ENCODE measurements around the gene SDC1. TPM values are rescaled to one million over a fixed set of nuclear protein-coding genes. Genes with fewer than 3 reads are reported as not detected.
A peak's percentile ranks its signal among the peaks of the same experiment; 100 is the strongest.

SDC1 gene
- total RNA-seq, 2 donors from 2014 or later = 156 to 213 TPM

GRCh38 chr2:20178666-20179465, 46.1 kb downstream of the SDC1 start:
- Histone ChIP-seq H3K9me3 (no peaks in the 10 kb centered on the region), H3K36me3 (no peaks in the 10 kb centered on the region), H3K9ac (ENCODE audit: low read depth in 2 of 2, low read length in 2 of 2) (peak overlapping the region in 1 of 2 donors; percentile 53), H3K4me1 (no peaks in the 10 kb centered on the region), H3K27ac (peak overlapping the region; percentile 88), H3K27me3 (no peaks in the 10 kb centered on the region), H3K4me3 (no peak overlapping the region)
- intact Hi-C loops (cut with DNase I) = no loop called here
- DNase-seq = no peak
- no peak for TF ChIP-seq CTCF (IDR thresholded peaks at IDR 0.05)

- Histone ChIP-seq H3K27ac (no peak overlapping the region), H3K4me1 (no peaks in the 10 kb centered on the region), H3K4me3 (no peak overlapping the region), H3K9ac (ENCODE audit: low read depth in 2 of 2, low read length in 2 of 2) (peak overlapping the region in 1 of 2 donors; percentile 53), H3K36me3 (no peaks in the 10 kb centered on the region), H3K27me3 (no peaks in the 10 kb centered on the region), H3K9me3 (no peaks in the 10 kb centered on the region)
- no peak for TF ChIP-seq CTCF (IDR thresholded peaks at IDR 0.05)
- intact Hi-C loops (cut with DNase I) = no loop called here
- no peak for DNase-seq
These were observed 46.7 kb downstream of the SDC1 start for GRCh38 chr2:20178249-20178607.

GRCh38 chr2:20177556-20178248, 47.2 kb downstream of the SDC1 start:
- Histone ChIP-seq H3K36me3 (no peaks in the 10 kb centered on the region), H3K9me3 (no peaks in the 10 kb centered on the region), H3K4me1 (no peaks in the 10 kb centered on the region), H3K27me3 (no peaks in the 10 kb centered on the region), H3K4me3 (no peak overlapping the region), H3K9ac (ENCODE audit: low read depth in 2 of 2, low read length in 2 of 2) (no peak overlapping the region), H3K27ac (no peak overlapping the region)
- TF ChIP-seq CTCF (IDR thresholded peaks at IDR 0.05) = no peak
- intact Hi-C loops (cut with DNase I) = no loop called here
- DNase-seq = no peak

GRCh38 chr2:20176760-20177159, 48.2 kb downstream of the SDC1 start:
- TF ChIP-seq CTCF (IDR thresholded peaks at IDR 0.05) = no peak
- no peaks in the 10 kb centered on the region for H3K9me3 ChIP-seq

GRCh38 chr2:20175931-20176330, 49.0 kb downstream of the SDC1 start:
- Histone ChIP-seq H3K4me3 (no peak overlapping the region), H3K27me3 (no peaks in the 10 kb centered on the region), H3K27ac (no peak overlapping the region), H3K9ac (ENCODE audit: low read depth in 2 of 2, low read length in 2 of 2) (no peak overlapping the region), H3K36me3 (no peaks in the 10 kb centered on the region), H3K4me1 (no peaks in the 10 kb centered on the region), H3K9me3 (no peaks in the 10 kb centered on the region)
- TF ChIP-seq CTCF (IDR thresholded peaks at IDR 0.05) = no peak
- no peak for DNase-seq
- intact Hi-C loops (cut with DNase I) = no loop called here

More at GRCh38 chr2:20176760-20177159, 48.2 kb downstream of the SDC1 start:
- H3K27me3 ChIP-seq = no peaks in the 10 kb centered on the region
- DNase-seq = no peak
- H3K9ac ChIP-seq (ENCODE audit: low read depth in 2 of 2, low read length in 2 of 2) = no peak overlapping the region
- H3K4me1 ChIP-seq = no peaks in the 10 kb centered on the region
- no peak overlapping the region for H3K27ac ChIP-seq
- H3K36me3 ChIP-seq = no peaks in the 10 kb centered on the region
- H3K4me3 ChIP-seq = no peak overlapping the region
- intact Hi-C loops (cut with DNase I) = no loop called here
